Choroid plexus epithelial cell (primary cell): ENCODE results near the gene CYB5R3.
"Not testable (repeated sequence)": the region's sequence is repeated elsewhere in the genome, so short reads cannot be mapped to it uniquely, and the experiment has no call there.

Source experiments
- DNase-seq: peaks from one replicate; pipeline ENCODE4 v3.0.0-alpha.2; 2010; ENCODE audit warnings: low read depth
- H3K4me3 ChIP-seq: 2 replicates; pipeline ENCODE4 v1.5.1; 2011; ENCODE audit warnings: low read depth, mild to moderate bottlenecking, control low read depth, low read length, moderate library complexity
- TF ChIP-seq, protein P1 (sequence below): conservative IDR thresholded peaks from 2 replicates; pipeline ENCODE4 v1.5.1; 2011; ENCODE audit warnings: low read depth, mild to moderate bottlenecking, control low read depth, inconsistent platforms, low read length, moderate library complexity

Gene CYB5R3

DNA sequence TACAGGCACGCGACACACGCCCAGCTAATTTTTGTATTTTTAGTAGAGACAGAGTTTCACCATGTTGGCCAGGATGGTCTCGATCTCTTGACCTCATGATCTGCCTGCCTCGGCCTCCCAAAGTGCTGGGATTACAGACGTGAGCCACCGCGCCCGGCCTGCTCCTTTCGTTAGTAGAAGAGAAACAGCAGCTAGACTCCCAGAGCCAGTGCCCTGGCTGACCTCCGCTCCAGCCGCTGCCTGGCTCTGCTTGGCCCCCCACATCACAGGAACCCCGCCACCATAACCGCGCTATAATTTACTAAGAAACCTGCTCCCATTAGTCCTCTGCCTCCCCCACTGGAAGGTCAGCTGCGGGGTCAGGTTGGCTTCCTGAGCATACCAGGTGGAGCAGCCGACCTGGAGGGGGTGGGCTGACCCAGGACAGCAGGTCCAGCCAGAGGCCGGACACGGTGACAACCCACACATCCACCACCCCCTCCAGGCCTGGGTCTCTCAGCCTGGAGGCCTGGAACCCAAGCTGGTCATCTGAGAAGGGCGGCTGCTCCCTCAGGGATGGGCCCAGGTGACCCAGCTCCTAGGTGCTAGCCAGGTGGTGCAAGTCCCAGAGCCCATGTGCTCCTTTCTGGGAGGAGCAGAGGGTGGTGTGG, 27.0 kb downstream of the CYB5R3 start:
- no peak for DNase-seq

DNA sequence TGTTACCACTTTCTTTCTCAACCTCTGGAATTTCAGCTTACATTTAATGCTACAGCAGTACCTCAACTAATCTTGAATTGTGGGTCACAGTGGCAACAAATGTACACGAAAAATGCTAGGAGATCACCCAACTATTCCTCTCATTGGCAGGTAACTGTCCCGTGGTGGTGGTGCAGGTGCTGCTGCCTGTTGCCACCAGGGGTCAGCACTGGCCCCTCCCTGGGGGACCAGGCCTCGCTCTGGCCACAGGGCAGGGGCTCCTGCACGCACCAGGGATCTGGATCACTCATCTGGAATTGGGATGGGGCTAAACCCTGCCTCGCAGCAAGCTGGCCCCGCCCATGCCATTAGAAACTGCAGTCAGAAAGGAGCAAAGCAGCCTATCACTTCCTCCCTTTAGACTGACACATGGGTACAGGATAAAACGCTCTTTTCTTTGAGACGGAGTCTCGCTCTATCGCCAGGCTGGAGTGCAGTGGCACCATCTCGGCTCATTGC, 27.6 kb downstream of the CYB5R3 start:
- H3K4me3 ChIP-seq, result no peak overlapping the region
- peak; percentile 68 for DNase-seq
- TF ChIP-seq, protein P1, sequence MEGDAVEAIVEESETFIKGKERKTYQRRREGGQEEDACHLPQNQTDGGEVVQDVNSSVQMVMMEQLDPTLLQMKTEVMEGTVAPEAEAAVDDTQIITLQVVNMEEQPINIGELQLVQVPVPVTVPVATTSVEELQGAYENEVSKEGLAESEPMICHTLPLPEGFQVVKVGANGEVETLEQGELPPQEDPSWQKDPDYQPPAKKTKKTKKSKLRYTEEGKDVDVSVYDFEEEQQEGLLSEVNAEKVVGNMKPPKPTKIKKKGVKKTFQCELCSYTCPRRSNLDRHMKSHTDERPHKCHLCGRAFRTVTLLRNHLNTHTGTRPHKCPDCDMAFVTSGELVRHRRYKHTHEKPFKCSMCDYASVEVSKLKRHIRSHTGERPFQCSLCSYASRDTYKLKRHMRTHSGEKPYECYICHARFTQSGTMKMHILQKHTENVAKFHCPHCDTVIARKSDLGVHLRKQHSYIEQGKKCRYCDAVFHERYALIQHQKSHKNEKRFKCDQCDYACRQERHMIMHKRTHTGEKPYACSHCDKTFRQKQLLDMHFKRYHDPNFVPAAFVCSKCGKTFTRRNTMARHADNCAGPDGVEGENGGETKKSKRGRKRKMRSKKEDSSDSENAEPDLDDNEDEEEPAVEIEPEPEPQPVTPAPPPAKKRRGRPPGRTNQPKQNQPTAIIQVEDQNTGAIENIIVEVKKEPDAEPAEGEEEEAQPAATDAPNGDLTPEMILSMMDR, result peak; percentile 95

More for the DNA sequence above, 27.0 kb downstream of the CYB5R3 start:
- TF ChIP-seq, protein P1, result no peak
- H3K4me3 ChIP-seq, result no peak overlapping the region

DNA sequence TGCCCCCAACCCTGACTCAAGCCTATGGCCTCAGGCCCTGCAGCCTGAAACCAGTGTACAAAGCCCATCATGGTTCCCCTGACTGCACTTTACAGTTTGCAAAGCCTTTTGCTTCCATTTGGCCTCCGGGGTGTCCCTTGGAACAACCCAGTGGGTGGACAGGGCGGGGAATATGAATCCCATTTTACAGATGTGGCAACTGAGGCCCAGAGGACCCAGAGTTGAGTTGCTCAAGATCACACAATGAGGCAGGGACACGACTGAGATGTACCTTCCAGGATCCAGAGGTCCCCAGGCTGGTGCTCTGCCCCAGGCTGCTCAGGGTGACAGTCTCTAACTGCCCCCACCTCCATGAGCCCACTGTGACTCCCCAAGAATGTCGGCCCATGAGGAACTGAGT, 29.1 kb downstream of the CYB5R3 start:
- DNase-seq, result no peak
- H3K4me3 ChIP-seq, result no peak overlapping the region

GRCh38 chr22:42619261-42620063, 29.7 kb downstream of the CYB5R3 start:
- no peak overlapping the region for H3K4me3 ChIP-seq
- no peak for DNase-seq
- TF ChIP-seq, protein P1, result no peak

More for the DNA sequence above, 29.1 kb downstream of the CYB5R3 start:
- TF ChIP-seq, protein P1, result no peak

DNA sequence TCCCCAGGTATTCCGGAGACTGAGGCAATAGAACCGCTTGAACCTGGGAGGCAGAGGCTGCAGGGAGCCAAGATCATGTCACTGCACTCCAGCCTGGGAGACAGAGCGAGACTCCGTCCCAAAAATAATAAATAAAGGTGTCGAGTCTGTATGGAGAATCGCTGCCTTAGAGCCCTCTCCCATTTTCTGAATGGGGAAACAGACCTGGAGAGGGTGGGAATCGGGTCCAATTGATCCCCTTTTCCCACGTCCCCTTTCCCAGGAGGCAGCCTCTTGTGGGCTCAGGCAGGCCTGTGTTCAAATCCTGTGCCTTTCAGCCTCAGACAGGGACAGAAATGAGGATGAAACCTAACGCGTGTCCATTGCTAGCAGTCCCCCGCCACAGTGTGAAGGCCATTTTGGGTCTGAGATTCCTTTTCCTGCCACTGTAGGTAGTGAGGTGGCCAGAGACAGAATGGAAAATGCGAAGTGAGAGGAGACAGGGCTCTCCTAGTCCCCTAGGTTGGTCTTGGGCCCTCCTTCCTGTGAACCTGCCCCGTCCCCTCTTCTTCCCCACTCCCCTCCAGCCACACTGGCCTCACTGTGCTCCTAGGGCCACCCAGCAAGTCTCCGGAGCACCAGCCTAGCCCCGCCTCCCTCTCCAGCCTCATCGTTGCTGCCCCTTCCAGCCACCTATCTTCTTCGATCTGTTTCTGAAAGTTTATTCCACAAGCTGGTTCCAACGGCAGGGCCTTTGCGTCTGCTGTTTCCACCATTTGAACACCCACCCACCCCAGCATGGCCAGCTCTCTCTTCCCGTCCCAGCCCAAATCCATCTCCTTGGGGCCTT, 31.8 kb downstream of the CYB5R3 start:
- H3K4me3 ChIP-seq, result no peak overlapping the region
- no peak for DNase-seq
- TF ChIP-seq, protein P1, result no peak

DNA sequence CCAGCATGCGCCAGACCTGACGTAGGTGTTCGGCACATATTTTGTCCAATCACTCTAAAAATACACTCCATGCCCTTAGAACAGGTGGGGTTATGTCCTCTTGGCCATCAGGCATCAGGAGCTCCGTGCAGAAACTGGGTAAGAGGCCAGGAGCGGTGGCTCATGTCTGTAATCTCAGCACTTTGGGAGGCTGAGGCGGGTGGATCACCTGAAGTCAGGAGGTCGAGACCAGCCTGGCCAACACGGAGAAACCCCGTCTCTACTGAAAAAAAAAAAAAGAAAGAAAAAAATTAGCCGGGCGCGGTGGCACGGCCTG, 33.4 kb downstream of the CYB5R3 start:
- not testable (repeated sequence) for DNase-seq, H3K4me3 ChIP-seq
